ENCODE data around the gene LRRC3C.
"Not testable (repeated sequence)": the region's sequence is repeated elsewhere in the genome, so short reads cannot be mapped to it uniquely, and the experiment has no call there.

DNA sequence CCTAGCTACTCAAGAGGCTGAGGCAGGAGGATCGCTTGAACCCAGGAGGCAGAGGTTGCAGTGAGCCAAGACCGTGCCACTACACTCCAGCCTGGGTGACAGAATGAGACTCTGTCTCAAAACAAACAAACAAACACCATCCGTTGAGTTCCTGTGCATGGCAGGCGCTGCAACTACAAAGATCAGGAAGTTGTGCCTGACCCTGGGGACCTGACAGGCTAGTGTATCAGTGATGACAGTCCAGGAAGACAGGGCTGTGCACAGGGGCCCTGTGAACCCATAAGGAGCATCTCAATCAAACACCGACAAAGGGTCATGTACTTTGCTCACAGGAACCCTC is 20.9 kb downstream of the LRRC3C start:
- TF ChIP-seq CTCF (conservative IDR thresholded peaks at IDR 0.05; ENCODE audit: low read depth, low read length); EZH2 (IDR thresholded peaks at IDR 0.05; ENCODE audit: borderline replicate concordance, low read depth, low read length, poor library complexity, severe bottlenecking): not testable (repeated sequence)

All from A673 (cell line).